ENCODE results near the gene KRT1.

The KRT1 gene

DNA sequence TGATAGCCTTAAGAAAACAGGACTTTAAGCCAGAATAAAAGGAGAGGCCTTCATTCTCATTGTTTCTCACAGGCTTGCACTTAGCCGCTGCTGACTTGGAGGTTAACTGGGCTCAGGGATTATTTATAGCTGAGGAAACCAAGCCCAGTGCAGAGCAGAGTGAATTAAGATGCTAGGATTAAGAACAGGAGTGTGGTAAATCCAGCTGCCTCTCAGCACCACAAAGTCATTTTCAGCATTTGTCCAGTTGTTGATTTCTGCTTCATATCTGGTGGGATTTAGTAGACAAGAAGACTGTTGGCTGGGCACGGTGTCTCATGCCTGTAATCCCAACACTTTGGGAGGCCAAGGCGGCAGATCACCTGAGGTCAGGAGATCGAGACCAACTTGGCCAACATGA is 47.6 kb downstream of the KRT1 start:
- peak; percentile 30 for DNase-seq

DNA sequence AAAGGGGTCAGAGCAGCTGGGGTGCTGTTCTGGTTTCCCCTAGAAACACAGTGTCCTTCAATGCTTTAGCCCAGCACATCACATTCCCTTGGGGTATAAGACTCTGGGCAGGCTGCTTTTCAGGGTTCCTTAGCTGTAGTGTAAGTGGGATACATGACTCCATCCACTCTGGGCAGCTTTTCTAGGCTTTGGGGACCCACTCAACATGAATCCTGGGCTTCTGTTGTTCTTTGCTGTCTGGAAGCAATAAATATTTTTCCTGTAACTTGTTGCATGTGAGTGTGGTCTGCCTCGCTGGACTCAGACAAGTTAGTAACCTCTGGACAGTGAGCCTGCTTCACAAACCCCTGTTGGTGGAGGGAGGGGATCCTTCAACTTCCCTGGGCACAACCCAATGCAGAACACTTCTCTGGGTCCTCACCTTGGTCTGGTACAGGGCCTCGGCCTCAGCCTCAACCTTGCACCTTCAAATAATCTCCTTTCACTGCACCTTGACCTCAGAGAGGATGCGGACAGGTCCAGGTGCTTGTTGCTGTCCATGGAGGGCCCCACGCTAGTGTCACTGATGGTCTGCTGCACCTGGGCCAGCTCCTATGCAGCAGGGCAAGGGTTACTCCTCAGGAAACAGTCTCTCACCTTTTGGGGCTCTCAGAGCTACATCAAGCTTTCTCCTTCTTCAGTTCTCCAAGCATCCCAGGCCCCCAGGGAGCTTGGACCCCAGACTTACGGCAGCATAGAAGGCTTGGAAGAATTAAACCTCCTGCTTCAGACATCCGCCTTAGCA is 48.3 kb downstream of the KRT1 start:
- DNase-seq = no peak

DNA sequence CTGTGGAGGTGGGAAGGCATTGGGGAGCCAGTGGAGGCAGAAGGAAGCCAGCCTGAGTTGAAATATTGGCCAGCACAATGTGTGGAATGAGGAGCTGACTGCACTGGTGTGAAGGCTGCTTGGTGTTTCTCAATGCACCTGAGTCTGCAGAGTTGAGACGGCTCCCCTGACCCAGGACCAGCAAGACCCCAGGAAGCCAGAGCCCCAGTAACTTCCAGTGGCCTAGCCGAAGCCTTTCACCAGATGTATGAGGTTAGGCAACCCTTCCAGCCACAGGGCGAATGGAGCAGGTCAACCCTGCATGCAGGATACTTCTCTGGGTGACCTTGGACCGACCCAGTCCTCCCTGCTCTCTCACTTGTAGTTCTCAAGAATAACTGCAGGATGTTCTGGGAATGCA is 48.9 kb downstream of the KRT1 start:
- DNase-seq = no peak

- no peak for DNase-seq
Observed at GRCh38 chr12:52630599-52631200, 49.5 kb downstream of the KRT1 start.

DNA sequence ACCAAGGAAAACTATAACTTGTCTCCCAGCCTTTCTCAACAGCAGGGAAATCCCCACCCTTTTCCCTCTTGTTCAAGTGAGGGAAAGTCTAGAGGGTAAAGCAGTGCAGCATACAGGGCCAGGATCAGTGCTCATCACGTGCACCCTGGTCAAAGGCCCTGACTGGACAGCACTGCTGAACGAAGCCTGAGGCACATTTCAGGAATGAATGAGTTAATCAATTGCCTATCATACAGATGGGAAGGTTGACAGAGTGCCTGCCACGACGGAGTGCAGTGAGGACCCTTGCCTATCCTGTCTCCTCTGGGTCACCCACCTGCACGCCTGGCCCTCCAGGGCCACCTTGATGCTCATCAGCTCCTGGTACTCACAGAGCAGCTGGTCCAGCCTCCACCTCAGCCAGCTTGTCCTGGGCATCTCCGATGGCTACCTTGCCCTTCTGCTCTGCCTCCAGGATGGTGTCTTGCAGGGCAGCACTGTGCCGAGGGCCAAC is 50.2 kb downstream of the KRT1 start:
- DNase-seq = no peak

GRCh38 chr12:52629281-52630007 is 50.8 kb downstream of the KRT1 start:
- DNase-seq = no peak

GRCh38 chr12:52628841-52629240 is 51.4 kb downstream of the KRT1 start:
- DNase-seq = no peak

DNA sequence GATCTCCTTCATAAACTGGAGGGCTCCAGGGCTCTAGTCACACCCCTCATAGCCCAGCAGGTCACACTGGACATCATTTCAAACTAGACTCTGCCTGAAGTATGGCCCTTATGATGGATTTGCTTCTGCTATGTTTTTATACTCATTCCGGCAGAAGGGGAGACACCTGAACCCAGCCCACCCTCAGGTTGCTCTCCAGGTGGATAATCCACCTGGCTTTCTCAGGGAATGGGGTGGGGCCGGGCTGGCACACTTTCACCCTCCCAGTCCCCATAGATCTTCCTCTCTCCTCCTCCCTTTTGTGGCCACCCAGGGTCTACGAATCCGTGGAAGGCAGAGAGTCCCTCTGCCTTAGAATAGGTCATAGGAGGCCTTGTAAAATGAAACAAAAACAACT is 52.1 kb downstream of the KRT1 start:
- no peak for DNase-seq

- DNase-seq = no peak
Observed at GRCh38 chr12:52627395-52628110, 52.7 kb downstream of the KRT1 start.

Data from NCI-H82 (cell line).